Activated CD4-positive, CD25-positive, alpha-beta regulatory T cell (primary cell): ENCODE results near the gene CRADD.
"Not testable (repeated sequence)": the region's sequence is repeated elsewhere in the genome, so short reads cannot be mapped to it uniquely, and the experiment has no call there.

Source experiments
- DNase-seq, 4 experiments: peaks; one replicate each; lab custom pipeline; 2025; lab: John Stamatoyannopoulos, UW

The CRADD gene

DNA sequence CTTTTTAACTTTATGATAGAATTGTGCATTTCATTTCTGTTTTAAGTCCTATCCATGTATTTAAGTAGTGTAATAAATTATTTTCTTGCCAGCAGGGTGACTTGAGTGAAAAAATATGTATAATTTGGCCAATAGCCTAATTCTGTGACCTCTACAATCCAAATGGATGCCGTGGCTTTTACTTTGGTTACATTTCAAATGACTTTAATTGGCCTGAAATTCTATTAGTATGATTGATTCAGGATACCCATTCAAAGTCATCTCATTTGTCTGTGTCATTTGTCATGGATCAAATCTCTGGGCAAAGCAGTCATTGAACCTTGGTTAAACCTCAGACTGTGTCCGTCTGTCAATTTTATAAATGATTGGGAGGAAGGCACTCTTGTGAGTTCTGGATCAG is 29.6 kb downstream of the CRADD start:
- DNase-seq: no peak

DNA sequence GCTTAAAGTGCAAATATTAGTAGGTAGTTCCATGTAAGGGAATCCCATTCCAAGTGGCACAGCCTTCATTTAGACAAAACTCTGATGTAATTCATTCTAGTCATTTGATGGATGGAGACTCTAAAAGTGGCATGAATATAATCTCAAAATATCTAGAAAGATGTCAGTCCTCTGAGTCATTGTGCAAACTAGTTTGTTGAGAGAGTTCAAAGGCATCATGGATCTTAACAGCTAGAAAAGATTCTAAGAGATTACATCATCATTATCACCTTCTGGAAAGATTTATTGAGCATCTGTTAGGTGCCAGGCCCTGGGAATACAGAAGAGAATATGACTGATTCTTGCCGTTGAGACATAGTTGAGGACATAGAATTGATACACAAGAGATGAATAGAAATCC is 30.7 kb downstream of the CRADD start:
- DNase-seq: no peak

GRCh38 chr12:93708952-93709351 is 31.8 kb downstream of the CRADD start:
- DNase-seq: no peak

DNA sequence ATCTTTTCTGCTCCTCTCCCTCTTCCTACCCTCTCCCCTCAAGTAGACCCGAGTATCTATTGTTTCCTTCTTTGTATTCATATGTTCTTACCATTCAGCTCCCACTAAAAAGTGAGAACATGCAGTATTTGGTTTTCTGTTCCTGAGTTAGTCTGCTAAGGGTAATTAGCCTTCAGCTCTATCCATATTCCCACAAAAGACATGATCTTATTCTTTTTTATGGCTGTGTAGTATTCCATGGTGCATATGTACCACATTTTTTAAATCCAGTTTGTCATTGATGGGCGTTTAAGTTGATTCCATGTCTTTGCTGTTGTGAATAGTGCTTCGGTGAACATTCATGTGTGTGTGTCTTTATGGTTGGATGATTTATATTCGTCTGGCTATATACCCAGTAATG is 32.2 kb downstream of the CRADD start:
- DNase-seq: no peak

DNA sequence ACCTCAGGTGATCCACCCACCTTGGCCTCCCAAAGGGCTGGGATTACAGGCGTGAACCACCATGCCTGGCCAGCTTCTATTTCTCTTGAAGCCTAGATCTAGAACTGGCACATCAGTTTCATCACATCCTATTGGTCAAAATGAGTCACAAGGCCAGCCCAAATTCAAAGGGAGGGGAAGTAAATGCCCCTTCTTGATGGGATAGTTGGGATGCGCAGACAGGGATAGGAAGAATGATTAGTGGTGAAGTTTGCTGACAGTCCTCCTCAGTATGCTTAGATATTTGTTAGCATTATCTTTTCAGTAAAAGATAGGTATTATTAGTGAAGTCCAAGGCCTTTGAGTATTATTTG is 33.4 kb downstream of the CRADD start:
- DNase-seq: no peak

DNA sequence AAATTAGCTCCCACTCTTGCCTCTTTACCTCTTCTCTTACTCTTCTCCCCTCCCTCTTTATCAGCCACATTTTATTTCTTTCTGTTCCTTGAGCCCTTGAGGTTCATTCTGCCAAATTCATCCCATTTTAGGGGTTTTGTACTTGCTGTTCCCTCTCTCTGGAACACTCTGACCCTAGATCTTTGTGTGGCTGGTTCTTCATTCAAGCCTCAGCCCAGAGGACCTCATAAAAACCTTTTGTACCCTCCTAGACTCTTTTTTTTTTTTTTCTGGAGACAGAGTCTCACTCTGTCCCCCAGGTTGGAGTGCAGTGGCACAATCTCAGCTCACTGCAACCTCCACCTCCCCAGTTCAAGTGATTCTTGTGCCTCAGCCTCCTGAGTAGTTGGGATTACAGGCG is 34.3 kb downstream of the CRADD start:
- not testable (repeated sequence) for DNase-seq

DNA sequence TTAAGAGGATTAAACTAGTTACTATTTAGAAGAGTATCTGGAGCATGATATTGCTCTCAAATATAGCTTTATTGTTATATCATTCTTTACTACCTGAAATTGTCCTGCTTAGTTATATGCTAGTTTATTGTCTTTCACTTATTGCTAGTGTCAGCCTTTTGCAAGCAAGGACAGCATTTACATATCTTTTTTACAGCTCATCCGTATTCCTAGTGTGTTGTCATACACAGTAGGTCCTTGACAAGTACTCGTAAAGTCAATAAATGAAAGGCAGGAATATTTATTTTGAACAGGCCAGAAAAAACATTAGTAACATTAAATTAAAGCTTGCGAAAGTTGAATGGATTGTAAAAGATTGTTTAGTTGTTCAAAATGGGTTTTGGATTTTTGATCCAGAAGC is 35.0 kb downstream of the CRADD start:
- no peak for DNase-seq

DNA sequence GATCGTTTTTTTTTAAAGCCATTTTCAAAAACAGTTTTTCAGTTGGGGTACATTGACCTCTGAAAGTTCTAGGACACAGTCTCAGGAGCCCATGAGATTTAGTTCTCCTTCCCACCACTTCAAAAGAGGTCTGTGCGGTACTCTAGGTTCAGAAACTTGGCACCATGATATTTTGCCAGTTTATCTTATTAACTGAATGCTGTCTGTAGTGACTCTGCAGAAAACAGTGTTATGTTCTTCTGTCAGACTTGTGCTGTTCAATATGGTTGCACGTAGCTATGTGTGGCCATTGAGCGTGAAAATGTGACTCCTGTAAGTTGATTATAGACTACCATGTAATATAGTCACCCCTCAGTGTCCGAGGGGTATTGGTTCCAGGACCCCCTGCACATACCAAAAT is 35.9 kb downstream of the CRADD start:
- DNase-seq: no peak

DNA sequence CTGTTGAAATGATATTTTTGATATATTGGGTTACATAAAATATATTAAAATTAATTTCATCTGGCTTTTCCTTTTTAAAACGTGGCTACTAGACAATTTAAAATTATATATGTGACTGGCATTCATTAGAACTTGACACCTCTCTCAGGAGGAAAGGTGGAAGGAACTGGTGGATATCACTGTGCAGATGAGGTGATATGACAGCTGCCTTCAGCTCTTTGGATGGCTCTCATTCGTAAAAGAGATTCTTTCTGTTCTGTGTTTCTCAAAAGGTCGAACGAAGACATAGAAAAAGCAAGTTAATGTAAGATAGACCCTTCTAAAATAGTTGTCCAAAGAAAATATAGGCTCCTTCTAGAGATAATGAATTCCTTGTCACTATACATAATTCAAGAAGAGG is 36.6 kb downstream of the CRADD start:
- no peak for DNase-seq

GRCh38 chr12:93714382-93714781 is 37.2 kb downstream of the CRADD start:
- no peak for DNase-seq

DNA sequence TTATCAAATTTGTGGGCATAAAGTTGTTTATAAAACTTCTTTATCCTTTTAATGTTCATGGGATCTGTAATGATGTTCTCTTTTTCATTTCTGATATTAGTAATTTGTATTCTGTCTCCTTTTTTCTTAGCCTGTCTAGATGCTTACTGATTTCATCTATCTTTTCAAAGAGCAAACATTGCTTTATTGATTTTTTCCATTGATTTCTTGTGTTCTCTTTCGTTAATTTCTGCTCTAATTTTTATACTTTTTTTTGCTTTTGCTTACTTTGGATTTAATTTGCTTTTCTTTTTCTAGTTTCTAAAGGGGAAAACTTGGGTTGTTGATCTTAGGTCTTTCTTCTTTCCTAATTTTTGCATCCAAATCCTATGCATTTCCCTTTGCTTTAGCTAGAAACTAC is 42.5 kb downstream of the CRADD start:
- no peak for DNase-seq

DNA sequence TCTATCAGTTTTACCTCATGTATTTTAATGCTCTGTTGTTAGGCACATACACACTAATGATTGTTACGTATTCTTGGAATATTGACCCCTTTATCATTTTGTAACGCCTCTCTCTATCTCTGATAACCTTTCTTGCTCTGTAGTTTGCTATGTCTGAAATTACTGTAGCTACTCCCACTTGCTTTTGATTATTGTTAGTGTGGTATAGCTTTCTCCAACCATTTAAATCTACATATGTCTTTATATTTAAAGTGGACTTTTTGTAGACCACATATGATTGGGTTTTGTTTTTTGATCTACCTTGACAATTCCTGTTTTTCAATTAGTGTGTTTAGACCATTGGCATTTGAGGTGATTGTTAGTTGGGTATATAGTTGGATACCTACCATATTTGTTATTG is 43.4 kb downstream of the CRADD start:
- DNase-seq: no peak

DNA sequence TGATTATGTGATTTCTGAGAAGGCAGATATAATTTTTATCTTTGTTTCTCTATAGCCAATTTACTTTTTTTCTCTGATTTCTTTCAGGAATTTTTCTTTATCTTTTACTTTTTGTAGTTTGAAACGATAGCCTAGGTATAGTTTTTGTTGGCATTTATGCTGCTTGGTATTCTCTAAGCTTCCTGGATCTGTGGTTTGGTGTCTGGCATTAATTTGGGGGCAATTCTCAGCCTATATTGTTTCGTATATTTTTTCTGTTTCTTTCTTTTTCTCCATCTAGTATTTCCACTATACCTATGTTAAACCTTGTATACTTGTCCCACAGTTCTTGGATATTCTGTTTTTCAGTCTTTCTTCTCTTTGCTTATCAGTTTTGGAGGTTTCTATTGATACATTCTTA is 45.0 kb downstream of the CRADD start:
- DNase-seq: no peak

DNA sequence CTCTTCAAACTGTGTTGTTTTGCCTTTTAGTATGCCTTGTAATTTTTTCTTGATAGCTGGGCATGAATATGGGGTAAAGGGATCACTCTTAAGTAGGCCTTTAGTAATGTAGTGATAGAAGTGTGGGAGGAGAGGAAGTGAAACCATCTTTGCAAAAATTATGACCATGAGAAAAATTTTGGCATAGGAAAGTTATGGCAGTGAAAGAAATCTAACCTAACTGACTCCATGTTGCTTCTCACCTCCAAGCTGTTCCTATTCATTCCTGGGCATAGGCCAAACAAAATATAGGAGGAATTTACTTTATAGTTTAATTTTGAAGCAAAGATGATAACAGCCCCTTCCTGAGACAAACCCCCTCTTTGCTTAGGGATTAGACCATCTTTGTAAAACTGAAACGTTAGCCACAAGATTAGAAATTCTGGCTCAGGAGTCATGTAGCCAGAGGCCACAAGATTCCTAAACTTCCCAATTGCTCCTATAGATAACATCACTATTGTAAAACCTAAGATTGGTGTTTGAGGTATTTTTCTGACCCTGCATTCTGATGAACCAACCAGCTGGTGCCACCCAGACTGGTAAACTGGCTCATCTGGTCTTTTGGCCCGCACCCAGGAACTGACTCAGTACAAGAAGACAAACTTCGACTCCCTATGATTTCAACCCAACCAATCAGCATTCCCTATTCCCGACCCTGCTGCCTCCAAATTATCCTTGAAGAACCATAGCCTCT is 45.8 kb downstream of the CRADD start:
- no peak for DNase-seq

DNA sequence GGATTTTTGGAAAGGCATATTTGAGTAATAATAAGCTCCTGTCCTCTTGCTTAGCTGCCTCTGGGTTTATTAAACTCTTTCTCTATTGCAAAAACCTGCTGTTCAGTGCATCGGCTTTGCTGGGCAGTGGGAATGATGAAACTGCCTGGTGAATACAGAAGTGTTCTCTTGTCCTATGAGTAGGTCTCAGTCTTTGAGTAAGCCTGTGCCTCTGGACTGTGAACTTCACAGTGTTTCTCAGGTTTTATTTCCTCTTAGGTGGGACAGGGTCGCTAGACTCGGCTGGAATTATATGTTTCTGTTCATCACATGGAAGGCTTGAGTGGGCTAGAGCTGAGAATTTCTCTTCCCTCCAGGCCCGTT is 46.4 kb downstream of the CRADD start:
- no peak for DNase-seq

GRCh38 chr12:93725531-93725930 is 48.4 kb downstream of the CRADD start:
- no peak for DNase-seq

GRCh38 chr12:93727195-93727811 is 50.1 kb downstream of the CRADD start:
- no peak for DNase-seq

DNA sequence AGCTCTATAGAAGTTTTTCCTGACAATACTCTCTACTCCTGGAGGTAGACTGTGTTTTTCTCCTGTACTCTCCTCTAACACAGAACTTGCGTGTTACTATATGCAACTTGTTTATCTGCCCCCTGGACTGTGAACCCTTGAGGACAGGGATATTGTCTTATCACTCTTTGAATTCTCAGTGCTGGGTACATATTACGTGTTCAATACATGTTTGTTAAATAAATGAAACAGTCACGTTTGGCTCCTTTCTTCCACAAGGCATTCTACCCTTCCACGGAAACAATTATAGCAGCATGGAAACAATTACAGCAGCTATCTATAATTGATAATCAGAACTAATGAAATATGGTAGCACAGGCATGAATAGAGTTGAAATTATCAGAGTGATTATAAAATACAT is 50.7 kb downstream of the CRADD start:
- DNase-seq: no peak

DNA sequence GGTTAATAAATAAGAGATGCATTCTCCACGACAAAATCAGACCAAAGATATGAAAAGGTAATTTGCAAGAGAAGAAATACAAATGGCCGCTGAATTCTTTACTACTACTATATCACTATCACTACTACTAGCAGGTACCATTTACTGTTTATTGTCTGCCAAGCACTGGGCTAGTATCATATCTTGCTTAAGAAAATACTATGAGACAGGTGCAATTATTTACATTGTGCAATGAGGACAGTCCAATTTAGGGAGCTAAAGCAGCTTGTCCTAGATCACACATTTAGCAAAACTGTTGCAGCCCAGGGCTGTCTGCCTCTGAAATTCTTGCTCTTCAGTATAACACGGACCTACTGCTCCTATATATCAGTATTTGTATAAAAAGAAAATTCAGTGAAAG is 52.8 kb downstream of the CRADD start:
- no peak for DNase-seq

- DNase-seq: no peak
Measured at GRCh38 chr12:93733358-93733757, 56.2 kb downstream of the CRADD start.

DNA sequence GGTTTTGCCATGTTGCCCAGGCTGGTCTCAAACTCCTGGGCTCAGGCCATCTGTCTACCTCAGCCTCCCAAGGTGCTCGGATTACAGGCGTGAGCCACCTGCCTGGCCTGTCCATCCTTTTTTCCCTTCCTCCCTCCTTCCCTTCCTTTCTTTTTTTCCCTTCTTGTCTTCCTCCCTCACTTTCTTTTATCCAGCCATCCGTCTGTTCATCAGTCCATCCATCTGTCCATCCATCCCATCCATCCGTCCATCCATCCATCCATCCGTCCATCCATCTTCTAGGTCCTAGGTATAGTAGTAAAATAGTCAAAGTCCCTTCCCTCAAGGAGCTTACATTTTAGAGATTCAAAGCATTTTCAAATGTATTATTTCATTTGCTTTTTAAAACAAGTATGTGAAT is 56.8 kb downstream of the CRADD start:
- DNase-seq: no peak

GRCh38 chr12:93734784-93735183 is 57.6 kb downstream of the CRADD start:
- DNase-seq: no peak

GRCh38 chr12:93736640-93737178 is 59.5 kb downstream of the CRADD start:
- no peak for DNase-seq
